H54 (cell line): Measurements from ENCODE around the gene LY6G6D.
A peak's percentile ranks its signal among the peaks of the same experiment; 100 is the strongest.

Experiments
- DNase-seq: peaks from one replicate; pipeline ENCODE4 v3.0.0; 2011; ENCODE audit warnings: low spot score, mixed read lengths; ENCODE audit not compliant: insufficient read length
- FAIRE-seq: peaks from 3 replicates; lab custom pipeline; 2011; peaks lifted over from hg19 to GRCh38; lab: Jason Lieb, UNC
- POLR2A ChIP-seq: IDR thresholded peaks from 2 replicates; pipeline ENCODE4 v1.6.1; 2011; ENCODE audit warnings: low read depth, mild to moderate bottlenecking, low read length

The LY6G6D gene

DNA sequence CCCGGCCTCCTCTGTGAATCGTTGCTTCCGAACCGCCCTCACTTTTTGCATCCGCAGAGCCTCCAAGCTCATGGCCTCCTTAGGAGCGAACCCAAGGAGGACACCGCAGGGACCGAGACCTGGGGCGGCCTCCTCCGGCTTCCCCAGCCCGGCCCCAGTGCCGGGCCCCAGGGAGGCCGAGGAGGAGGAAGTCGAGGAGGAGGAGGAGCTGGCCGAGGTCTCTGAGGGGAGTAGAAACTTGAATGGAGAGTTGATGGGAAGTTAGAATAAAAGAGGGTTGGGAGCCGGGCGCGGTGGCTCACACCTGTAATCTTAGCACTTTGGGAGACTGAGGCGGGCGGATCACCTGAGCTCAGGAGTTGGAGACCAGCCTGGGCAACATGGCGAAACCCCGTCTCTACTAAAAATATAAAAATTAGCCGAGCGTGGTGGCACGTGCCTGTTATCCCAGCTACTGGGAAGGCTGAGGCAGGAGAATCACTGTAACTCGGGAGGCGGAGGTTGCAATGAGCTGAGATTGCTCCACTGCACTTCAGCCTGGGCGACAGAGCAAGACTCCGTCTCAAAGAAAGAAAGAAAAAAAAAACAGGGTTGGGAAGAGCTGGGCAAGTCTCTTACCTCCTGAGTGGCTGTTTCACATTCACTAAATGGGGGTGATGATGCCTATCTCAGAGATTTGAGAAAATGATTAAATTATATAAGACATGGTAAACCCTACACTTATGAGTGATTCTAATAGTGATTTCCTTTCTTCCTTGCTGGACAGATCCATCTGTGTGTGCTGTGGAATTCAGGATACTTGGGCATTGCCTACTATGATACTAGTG, 25.5 kb downstream of the LY6G6D start:
- DNase-seq: no peak
- peak; percentile 13; the same call in 1 of the 2 replicates for TF ChIP-seq POLR2A
- FAIRE-seq: no peak

- DNase-seq: no peak
- TF ChIP-seq POLR2A: no peak
- no peak for FAIRE-seq
Observed at GRCh38 chr6:31741815-31742214, 26.7 kb downstream of the LY6G6D start.

- DNase-seq (no peak), FAIRE-seq (no peak)
- no peak for TF ChIP-seq POLR2A
Observed at GRCh38 chr6:31742894-31743293, 27.7 kb downstream of the LY6G6D start.

- DNase-seq (no peak), FAIRE-seq (no peak)
- no peak for TF ChIP-seq POLR2A
Observed at GRCh38 chr6:31744422-31744821, 29.3 kb downstream of the LY6G6D start.

GRCh38 chr6:31749301-31750036, 34.3 kb downstream of the LY6G6D start:
- TF ChIP-seq POLR2A: no peak

GRCh38 chr6:31750411-31751022, 35.4 kb downstream of the LY6G6D start:
- FAIRE-seq: no peak
- no peak for DNase-seq
- no peak for TF ChIP-seq POLR2A

More at GRCh38 chr6:31749301-31750036, 34.3 kb downstream of the LY6G6D start:
- DNase-seq: no peak
- no peak for FAIRE-seq

GRCh38 chr6:31752739-31753319, 37.7 kb downstream of the LY6G6D start:
- TF ChIP-seq POLR2A: no peak
- DNase-seq (peak; percentile 61), FAIRE-seq (peak; percentile 58)

DNA sequence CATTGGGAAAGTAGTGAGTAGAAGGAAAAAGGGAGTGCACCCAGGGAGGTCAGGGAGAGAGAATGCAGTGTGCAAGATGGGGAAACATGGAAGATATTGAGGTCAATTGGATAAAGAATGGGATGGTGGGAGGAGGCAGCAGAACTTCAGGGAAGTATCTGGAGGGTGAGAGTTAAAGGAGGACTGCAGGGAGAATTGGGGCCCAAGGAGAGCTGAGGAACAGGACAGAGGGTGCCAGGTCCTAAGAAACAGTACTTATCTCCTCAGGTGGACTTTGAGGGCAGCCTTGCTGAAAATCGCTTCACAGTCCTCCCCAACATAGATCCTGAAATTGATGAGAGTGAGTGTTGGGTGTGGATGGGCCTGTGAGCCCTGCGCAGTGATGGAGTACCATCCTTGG, 43.1 kb downstream of the LY6G6D start:
- no peak for TF ChIP-seq POLR2A
- no peak for FAIRE-seq
- DNase-seq: no peak

- FAIRE-seq: no peak
- no peak for DNase-seq
- no peak for TF ChIP-seq POLR2A
Observed at GRCh38 chr6:31760790-31761189, 45.6 kb downstream of the LY6G6D start.

GRCh38 chr6:31761343-31761742, 46.2 kb downstream of the LY6G6D start:
- no peak for TF ChIP-seq POLR2A
- FAIRE-seq (no peak), DNase-seq (no peak)

GRCh38 chr6:31762356-31762755, 47.2 kb downstream of the LY6G6D start, which contains the start of gene SAPCD1:
Gene SAPCD1, plus strand, starts transcription at chr6:31762656. Its CDS starts 399 bp downstream, at chr6:31763055.
- no peak for TF ChIP-seq POLR2A
- DNase-seq (no peak), FAIRE-seq (no peak)

GRCh38 chr6:31762878-31763618, 47.9 kb downstream of the LY6G6D start:
- DNase-seq (no peak), FAIRE-seq (no peak)
- TF ChIP-seq POLR2A: no peak

DNA sequence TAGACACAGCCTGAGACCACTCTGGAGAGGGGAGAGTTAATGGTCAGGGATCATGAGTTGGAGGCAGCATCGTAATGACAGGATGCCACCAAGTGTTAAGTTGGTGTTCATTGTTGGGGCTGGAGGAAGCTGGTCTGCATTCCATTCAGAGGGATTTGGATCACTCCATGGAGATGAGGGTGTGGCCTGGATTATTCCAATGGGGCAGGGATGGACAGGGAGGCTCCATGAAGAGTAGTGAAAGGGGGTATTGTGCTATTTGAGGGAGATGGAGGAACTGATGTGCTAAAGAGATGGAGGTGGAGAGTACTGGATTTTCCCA, 48.4 kb downstream of the LY6G6D start:
- DNase-seq (peak; percentile 59), FAIRE-seq (peak; percentile 23)
- no peak for TF ChIP-seq POLR2A
